ENCODE results near the gene PWWP3B.
"Not testable (repeated sequence)": the region's sequence is repeated elsewhere in the genome, so short reads cannot be mapped to it uniquely, and the experiment has no call there.

The PWWP3B gene

DNA sequence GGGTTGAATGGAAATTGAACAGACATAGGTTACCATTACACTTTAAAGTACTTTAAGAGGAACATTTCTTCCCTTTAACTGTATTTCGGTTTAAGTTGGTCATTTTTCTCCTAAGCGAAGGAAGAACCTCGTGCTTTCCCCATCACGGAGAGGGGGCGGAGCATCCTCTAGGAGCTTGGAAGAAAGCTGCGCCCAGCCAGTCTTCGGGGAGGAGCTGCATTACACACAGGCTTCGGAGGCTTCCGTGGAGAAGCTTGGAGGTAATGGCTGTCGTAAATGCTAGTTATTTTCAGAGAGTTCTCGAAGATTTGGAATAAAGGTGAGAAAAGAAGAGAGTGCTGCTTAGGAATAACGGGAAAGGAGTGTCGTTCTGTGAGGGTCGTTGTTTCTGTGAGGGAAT, at the start of gene PWWP3B:
Gene PWWP3B (plus strand): TSS at position 199 of the 400 bp plus-strand sequence. CDS start 37,128 bp downstream, outside the sequence.
- DNase-seq: no peak

GRCh38 chrX:106139048-106139447, 29.1 kb upstream of the PWWP3B start:
- no peak for DNase-seq

GRCh38 chrX:106144755-106145639, 23.1 kb upstream of the PWWP3B start:
- DNase-seq: no peak

GRCh38 chrX:106150701-106151100, 17.4 kb upstream of the PWWP3B start:
- DNase-seq: no peak

DNA sequence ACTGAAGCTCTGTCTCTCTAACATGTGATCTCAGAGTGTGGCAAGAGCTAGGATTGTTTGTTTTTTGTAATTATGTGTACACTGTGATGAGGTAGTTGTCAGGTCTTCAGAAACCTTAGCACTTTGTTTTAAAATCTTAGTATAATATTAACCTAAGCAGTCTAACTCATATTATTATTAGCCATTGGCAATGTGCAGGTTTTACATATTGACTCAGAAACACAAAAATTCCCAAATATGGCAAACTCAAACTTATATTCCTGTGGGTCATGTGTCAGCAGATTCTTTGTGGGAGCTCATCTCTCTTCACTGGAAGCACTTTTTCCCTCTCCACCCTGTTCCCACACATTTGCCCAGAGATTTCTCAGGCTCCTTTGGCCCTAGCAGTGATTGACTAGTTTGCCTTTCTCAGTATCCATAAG, 8.2 kb upstream of the PWWP3B start:
- no peak for DNase-seq

- DNase-seq: no peak
These were observed 2.2 kb downstream of the PWWP3B start for GRCh38 chrX:106170318-106170717.

- no peak for DNase-seq
These were observed 3.3 kb downstream of the PWWP3B start for GRCh38 chrX:106171293-106171820.

DNA sequence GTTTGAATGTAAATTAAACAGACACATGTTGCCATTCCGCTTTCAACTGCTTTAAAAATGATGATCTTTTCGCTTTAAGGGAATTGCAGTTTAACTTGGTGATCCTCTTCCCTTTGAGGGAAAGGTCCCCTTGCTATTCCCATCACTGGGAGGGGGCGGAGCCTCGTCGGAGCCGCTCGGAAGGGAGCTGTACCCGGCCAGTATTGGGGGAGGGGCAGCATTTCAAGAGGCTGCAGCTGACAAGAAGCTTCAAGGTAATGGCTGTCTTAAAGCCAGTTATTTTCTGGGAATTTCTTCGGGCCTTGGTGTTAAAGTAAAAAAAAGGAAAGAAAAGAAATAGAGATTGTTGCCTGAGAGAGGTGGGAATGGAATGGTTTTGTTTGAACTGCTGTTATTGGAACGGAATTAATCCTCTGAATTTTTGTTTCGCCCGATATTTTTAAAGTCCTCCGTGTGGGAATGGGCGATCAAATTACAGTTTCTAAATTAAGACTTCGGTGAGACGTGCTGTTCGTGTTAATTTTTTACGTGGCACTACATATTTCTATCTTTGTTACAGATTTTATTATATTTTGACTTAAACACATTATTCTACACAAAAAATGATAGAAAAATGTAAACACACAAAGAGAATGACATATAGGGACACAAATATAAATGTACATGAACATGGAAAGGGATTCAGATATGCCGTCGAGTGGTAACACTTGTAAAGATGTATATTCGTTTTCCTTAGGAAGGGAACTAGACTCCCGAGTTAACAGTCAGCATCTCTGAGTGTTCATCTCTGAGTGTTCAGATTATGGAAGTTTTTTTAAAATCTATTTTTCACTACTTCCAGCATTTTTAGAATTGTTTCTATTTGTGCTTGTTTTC, 9.2 kb downstream of the PWWP3B start:
- DNase-seq: no peak

DNA sequence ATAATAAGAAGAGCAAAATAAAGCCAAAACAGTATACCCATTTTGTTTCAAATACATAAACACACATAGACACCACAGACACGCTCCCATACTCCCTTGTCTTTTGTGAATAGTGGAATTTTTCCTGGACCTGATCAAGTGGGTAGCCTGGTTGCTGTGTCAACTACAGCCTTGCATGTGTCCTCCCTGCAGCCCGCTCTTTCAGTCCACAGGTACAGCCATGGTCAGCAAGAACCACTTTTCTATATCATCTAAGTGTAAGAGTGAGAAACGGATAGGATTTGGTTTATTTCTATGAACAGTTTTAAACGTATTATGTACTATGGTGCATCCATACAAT, 9.8 kb downstream of the PWWP3B start:
- no peak for DNase-seq

DNA sequence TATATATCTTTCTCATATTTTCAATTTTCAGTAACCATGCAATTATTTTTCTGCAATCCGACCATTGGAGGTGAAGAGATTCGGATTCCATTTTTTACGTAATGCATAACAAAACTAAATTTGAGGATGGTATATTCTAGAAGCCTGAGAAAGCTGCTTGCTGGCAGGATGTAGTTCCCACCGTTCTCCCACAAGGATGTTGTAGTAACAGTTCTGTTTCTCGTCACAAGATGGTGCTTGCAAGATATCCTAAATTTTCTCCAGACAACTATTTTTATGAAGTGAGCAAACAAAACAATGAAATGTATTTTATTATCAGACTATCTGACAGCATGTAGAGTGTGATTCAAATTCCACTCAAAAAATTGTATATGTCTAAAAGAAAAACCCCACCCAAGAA, 10.7 kb downstream of the PWWP3B start:
- DNase-seq: no peak

- not testable (repeated sequence) for DNase-seq
These were observed 15.6 kb downstream of the PWWP3B start for GRCh38 chrX:106183685-106184084.

GRCh38 chrX:106201502-106202178, 33.5 kb downstream of the PWWP3B start:
- DNase-seq: no peak

GRCh38 chrX:106203315-106203714, 35.2 kb downstream of the PWWP3B start:
- no peak for DNase-seq

DNA sequence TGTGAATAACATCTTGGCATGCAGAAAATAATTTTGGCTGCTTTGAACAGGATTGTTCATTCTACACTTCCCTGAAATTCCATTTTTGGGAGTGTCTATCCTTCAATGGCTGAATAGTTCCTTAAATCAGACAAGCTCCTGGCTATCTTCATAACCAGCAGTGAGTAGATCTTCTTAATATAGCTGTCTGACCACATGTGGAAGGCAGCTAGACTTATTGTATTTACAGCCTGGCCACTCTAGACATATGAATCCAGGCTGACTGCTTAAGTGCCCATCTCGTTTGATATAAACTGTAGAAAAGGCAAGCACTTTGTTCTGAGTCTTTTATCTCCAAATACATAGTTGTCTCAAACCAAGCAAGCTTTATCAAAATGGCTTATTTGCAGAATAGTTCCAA, 40.0 kb downstream of the PWWP3B start:
- DNase-seq: no peak

All from CD4-positive, alpha-beta T cell treated with Interleukin-17A for 1 hour (primary cell).